NCI-H748 (cell line): Measurements from ENCODE around the gene MMP11.

ENCODE experiments used
- DNase-seq: peaks from one replicate; lab custom pipeline; 2025; ENCODE audit not compliant: unreplicated experiment; lab: John Stamatoyannopoulos, UW

The MMP11 gene

DNA sequence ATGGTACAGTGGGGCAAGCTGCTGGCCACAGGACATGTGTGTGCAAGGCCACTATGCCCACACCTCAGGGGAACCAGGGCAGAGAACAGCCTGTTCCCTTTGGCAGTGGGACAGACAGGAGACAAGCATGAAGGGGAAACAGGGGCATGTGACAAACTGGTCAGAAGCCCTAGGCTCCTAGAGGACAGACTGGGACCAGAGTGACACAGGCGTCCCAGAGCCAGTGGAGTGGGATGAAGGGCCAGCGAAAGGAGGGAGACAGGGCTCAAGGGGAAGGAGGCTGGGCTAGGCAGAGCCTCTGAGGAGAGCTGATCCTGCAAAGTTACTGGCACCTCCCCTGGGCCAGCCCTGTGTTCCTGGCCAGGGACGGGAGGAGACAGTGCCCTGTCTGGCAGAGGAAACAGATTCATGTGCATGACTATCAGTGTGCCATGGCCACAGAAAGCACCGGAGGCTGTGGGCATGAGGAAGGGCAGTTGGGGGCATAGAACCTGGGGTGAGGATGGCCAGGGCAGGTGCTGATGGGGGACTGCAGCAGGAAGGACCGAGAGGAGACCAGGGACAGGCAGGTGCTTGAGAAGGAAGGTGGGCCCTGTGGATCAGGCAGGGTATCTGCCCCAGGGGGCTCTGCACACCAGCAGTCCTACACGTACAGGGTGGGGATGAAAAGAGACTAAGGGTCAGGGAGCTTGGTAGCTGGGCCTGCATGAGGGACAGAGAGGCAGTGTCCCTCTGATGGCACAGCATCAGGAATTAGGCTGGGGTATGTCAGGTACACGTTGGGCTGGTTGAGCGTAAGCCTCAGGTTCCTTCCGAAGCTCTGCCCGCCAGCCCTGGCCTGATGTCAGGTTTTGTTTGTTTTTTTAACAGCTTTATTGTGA lies 56.4 kb downstream of the MMP11 start:
- no peak for DNase-seq

GRCh38 chr22:23829845-23830372 lies 57.3 kb downstream of the MMP11 start:
- DNase-seq: no peak

GRCh38 chr22:23831261-23831660 lies 58.6 kb downstream of the MMP11 start:
- DNase-seq: no peak

DNA sequence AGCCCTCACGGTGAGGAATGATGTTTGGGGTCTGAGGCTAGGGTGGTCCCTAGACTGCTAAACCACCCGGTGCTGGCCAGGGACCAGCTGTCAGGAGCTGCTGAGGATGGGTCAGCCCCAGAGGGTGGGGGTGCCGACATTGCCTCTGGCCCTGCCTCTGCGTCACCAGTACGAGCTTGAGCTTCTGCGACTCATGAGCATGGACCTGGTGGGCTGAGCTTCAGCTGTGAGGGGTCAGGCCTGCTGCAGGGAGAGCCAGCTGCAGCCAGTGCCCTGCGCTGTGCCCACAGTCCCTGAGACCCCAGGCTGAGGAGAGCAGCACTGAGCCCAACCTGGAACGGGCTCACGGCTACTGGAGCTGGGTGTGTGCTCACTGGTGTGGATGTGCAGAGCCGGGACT lies 59.1 kb downstream of the MMP11 start:
- DNase-seq: no peak

DNA sequence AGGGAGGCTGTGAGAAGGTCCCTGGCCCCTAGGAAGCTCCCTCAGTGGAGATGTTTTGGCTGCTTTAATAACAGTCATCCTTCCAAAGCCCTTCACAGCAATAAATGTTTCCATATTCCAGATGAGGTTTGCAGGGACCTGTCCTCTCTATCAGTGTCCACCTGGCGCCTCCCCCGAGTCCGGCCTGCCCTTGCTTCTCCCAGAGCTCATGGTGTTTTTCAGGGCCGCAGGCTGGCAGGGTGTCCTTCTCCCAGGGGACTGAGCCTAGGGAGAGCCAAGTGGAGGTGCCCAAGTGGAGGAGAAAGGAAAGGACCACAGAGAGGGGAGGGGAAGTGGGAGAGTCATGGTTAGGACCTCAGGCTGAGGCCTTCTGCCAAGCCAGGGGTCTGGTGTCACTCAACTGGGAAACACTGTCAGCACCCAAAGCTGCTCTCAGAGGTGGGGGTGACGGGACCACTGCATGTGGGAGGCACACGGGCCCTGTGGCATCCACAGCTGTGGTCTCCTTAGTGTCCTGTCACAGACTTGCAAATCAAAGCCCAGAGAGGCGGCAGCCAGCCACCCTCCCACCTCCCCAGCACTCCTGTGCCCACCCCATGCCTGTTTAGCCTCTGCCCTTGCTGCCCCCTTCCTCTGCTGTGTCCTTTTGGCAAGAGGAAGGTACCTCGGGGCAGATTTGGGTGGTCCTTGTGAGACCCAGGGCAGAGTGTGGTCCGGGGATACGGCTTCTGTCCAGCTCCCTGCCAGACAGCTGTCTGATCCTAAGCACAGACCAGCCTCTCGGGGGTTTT lies 59.8 kb downstream of the MMP11 start:
- DNase-seq: no peak

DNA sequence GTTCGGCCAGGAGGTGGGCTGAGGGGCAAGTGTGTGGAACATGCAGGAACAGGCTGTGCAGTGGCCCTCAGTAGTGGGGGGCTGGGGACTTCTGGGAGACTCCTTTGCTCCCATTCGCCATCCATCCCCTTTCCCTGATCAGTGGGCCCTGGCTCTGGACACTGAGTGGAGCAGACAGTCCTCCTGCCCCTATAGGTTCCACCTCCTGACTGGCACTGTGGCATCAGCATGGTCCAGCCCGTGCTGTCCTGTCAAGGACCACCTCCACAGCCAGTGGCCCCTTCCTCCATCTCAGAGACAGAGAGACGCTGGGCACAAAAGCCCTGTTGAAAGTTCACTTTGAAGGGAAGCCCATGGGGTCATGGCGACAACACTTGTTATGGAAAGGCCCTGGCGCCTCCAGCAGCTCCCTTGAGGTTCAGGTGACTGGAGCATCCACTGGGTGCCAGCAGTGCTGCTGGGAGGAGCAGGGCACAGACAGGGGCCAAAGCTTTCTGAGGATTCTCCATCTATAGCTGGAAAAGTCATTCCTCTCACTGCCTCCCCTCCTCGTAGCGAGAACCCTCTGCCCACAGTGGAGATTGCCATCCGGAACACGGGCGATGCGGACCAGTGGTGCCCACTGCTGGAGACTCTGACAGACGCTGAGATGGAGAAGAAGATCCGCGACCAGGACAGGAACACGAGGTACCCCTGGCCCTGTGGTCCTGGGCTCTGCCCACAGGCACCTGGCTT lies 60.5 kb downstream of the MMP11 start:
- DNase-seq: no peak
